Skin epidermis (tissue), 12 donors: ENCODE data around the gene OR10H5.
"Not testable (repeated sequence)": the region's sequence is repeated elsewhere in the genome, so short reads cannot be mapped to it uniquely, and the experiment has no call there.

Experiments
- H3K27ac ChIP-seq, 21 experiments: fragments of 200-600 bp; sonication (generic) in 11 of 21; one replicate each; pipeline ENCODE4 v1.5.0; 2020; ENCODE audit warnings: mild to moderate bottlenecking in 3 of 21, inconsistent platforms in 2 of 21, moderate library complexity in 2 of 21
- H3K4me3 ChIP-seq, 7 experiments: fragments of 200-600 bp; sonication (generic) in 2 of 7; one replicate each; pipeline ENCODE4 v1.5.0; 2020; ENCODE audit warnings: inconsistent platforms in 2 of 7, mild to moderate bottlenecking in 2 of 7, moderate library complexity in 1 of 7

OR10H5 gene

GRCh38 chr19:15787611-15788155 lies at the start of gene OR10H5:
Gene OR10H5, plus strand, starts transcription at chr19:15787661. Its CDS starts 6,388 bp downstream, at chr19:15794049.
- H3K27ac ChIP-seq = no peak within 1 kb of the TSS

GRCh38 chr19:15737722-15738121 lies 49.7 kb upstream of the OR10H5 start, which contains the start of gene OR10H3:
Gene OR10H3, plus strand, starts transcription at chr19:15737985. Its CDS starts 3,408 bp downstream, at chr19:15741393.
- Histone ChIP-seq H3K27ac (no peak within 1 kb of the TSS), H3K4me3 (no peak within 1 kb of the TSS)

More at GRCh38 chr19:15787611-15788155, at the start of gene OR10H5:
- no peak within 1 kb of the TSS for H3K4me3 ChIP-seq

- H3K4me3 ChIP-seq = no peak overlapping the region
- H3K27ac ChIP-seq = no peak overlapping the region
These were observed 46.7 kb upstream of the OR10H5 start for GRCh38 chr19:15740785-15741184.

- Histone ChIP-seq H3K4me3 (no peak overlapping the region), H3K27ac (no peak overlapping the region)
These were observed 39.2 kb upstream of the OR10H5 start for GRCh38 chr19:15748239-15748638.

GRCh38 chr19:15758379-15758778 lies 29.1 kb upstream of the OR10H5 start:
- Histone ChIP-seq H3K4me3 (no peak overlapping the region), H3K27ac (no peak overlapping the region)

- peak overlapping the region in 1 of 21 experiments; percentile 7 for H3K27ac ChIP-seq
- no peak overlapping the region for H3K4me3 ChIP-seq
These were observed 27.4 kb upstream of the OR10H5 start for GRCh38 chr19:15759962-15760565.

GRCh38 chr19:15769586-15769985 lies 17.9 kb upstream of the OR10H5 start:
- no peak overlapping the region for H3K27ac ChIP-seq
- no peak overlapping the region for H3K4me3 ChIP-seq

- H3K4me3 ChIP-seq, H3K27ac ChIP-seq: not testable (repeated sequence)
These were observed 13.3 kb upstream of the OR10H5 start for GRCh38 chr19:15774159-15774558.

- no peak overlapping the region for H3K4me3 ChIP-seq
- no peak overlapping the region for H3K27ac ChIP-seq
These were observed 12.2 kb upstream of the OR10H5 start for GRCh38 chr19:15775249-15775648.

- H3K27ac ChIP-seq = no peak overlapping the region
- H3K4me3 ChIP-seq = no peak overlapping the region
These were observed 11.2 kb upstream of the OR10H5 start for GRCh38 chr19:15776264-15776663.

- no peak overlapping the region for H3K27ac ChIP-seq
These were observed 10.2 kb upstream of the OR10H5 start for GRCh38 chr19:15776991-15777970.

GRCh38 chr19:15779756-15780476 lies 7.5 kb upstream of the OR10H5 start:
- H3K27ac ChIP-seq = peak overlapping the region in 9 of 21 experiments; percentile 11 to 73 (median 62)

More at GRCh38 chr19:15776991-15777970, 10.2 kb upstream of the OR10H5 start:
- no peak overlapping the region for H3K4me3 ChIP-seq

GRCh38 chr19:15780610-15781418 lies 6.6 kb upstream of the OR10H5 start:
- H3K4me3 ChIP-seq = no peak overlapping the region
- peak overlapping the region in 8 of 21 experiments; percentile 11 to 66 (median 57) for H3K27ac ChIP-seq

More at GRCh38 chr19:15779756-15780476, 7.5 kb upstream of the OR10H5 start:
- no peak overlapping the region for H3K4me3 ChIP-seq

GRCh38 chr19:15781661-15782060 lies 5.8 kb upstream of the OR10H5 start:
- Histone ChIP-seq H3K4me3 (no peak overlapping the region), H3K27ac (no peak overlapping the region)

- Histone ChIP-seq H3K27ac (no peak overlapping the region), H3K4me3 (no peak overlapping the region)
These were observed 5.2 kb upstream of the OR10H5 start for GRCh38 chr19:15782211-15782610.

GRCh38 chr19:15782896-15783295 lies 4.6 kb upstream of the OR10H5 start:
- not testable (repeated sequence) for H3K4me3 ChIP-seq, H3K27ac ChIP-seq

GRCh38 chr19:15788594-15789270 lies 1.3 kb downstream of the OR10H5 start:
- Histone ChIP-seq H3K27ac (no peak overlapping the region), H3K4me3 (no peak overlapping the region)

GRCh38 chr19:15790096-15790495 lies 2.6 kb downstream of the OR10H5 start:
- Histone ChIP-seq H3K4me3 (no peak overlapping the region), H3K27ac (no peak overlapping the region)
